ENCODE data around the gene TBC1D25. TPM values are rescaled to one million over a fixed set of nuclear protein-coding genes. Genes with fewer than 3 reads are reported as not detected.

The TBC1D25 gene
- total RNA-seq, 1 experiment from 2014 or later = 7.5 TPM

DNA sequence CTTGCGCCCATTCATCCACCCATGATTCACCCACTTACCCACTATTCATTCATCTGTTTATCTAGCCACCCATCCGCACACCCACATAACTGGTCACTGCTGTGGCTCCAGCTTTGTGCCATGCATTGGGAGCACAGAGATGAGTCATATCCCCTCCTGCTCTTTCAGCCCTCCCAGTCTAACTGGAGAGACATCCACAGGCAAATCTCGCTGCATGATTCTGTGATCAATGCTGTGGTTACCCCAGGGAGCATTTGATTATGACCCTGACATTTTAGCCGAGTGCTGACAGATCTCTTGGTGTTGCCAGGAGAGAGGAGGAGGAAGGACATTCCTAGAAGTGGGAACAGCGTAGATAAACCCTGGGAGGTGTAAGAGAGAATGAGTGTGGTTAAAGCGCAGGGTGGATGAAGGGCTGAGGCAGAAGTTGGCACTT, 41.1 kb upstream of the TBC1D25 start (continued):
- TF ChIP-seq, protein P1, sequence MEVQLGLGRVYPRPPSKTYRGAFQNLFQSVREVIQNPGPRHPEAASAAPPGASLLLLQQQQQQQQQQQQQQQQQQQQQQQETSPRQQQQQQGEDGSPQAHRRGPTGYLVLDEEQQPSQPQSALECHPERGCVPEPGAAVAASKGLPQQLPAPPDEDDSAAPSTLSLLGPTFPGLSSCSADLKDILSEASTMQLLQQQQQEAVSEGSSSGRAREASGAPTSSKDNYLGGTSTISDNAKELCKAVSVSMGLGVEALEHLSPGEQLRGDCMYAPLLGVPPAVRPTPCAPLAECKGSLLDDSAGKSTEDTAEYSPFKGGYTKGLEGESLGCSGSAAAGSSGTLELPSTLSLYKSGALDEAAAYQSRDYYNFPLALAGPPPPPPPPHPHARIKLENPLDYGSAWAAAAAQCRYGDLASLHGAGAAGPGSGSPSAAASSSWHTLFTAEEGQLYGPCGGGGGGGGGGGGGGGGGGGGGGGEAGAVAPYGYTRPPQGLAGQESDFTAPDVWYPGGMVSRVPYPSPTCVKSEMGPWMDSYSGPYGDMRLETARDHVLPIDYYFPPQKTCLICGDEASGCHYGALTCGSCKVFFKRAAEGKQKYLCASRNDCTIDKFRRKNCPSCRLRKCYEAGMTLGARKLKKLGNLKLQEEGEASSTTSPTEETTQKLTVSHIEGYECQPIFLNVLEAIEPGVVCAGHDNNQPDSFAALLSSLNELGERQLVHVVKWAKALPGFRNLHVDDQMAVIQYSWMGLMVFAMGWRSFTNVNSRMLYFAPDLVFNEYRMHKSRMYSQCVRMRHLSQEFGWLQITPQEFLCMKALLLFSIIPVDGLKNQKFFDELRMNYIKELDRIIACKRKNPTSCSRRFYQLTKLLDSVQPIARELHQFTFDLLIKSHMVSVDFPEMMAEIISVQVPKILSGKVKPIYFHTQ (CRISPR knock-in tag; IDR thresholded peaks at IDR 0.05) = no peak
- TF ChIP-seq ZNF396 (CRISPR knock-in tag; IDR thresholded peaks at IDR 0.05; ENCODE audit: borderline replicate concordance) = no peak
- TF ChIP-seq, protein P2, sequence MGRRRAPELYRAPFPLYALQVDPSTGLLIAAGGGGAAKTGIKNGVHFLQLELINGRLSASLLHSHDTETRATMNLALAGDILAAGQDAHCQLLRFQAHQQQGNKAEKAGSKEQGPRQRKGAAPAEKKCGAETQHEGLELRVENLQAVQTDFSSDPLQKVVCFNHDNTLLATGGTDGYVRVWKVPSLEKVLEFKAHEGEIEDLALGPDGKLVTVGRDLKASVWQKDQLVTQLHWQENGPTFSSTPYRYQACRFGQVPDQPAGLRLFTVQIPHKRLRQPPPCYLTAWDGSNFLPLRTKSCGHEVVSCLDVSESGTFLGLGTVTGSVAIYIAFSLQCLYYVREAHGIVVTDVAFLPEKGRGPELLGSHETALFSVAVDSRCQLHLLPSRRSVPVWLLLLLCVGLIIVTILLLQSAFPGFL (CRISPR knock-in tag; IDR thresholded peaks at IDR 0.05; ENCODE audit: borderline replicate concordance) = no peak
- no peak for TF ChIP-seq SOX15 (CRISPR knock-in tag; IDR thresholded peaks at IDR 0.05)
- no peak for TF ChIP-seq JAZF1 (CRISPR knock-in tag; IDR thresholded peaks at IDR 0.05)
- no peak for TF ChIP-seq HMGA2 (CRISPR knock-in tag; IDR thresholded peaks at IDR 0.05)

DNA sequence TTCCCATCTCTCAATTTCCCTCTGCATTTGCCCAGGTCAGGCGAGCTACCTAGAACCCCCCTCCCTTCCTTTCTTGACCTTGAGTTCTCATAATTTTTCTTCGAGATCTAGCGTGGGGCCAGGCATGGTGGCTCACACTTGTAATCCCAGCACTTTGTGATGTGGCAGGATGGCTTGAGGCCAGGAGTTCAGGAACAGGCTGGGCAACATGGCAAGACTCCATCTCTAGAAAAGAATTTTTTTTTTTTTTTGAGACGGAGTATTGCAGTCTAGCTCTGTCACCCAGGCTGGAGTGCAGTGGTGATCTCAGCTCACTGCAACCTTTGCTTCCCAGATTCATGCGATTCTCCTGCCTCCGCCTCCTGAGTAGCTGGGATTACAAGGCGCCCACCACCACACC, 35.3 kb upstream of the TBC1D25 start:
- TF ChIP-seq FOXK1 (CRISPR knock-in tag; IDR thresholded peaks at IDR 0.05) (no peak), ZBTB21 (CRISPR knock-in tag; IDR thresholded peaks at IDR 0.05; ENCODE audit: borderline replicate concordance) (no peak), KAT7 (CRISPR knock-in tag; IDR thresholded peaks at IDR 0.05; ENCODE audit: borderline replicate concordance) (no peak)
- TF ChIP-seq, protein P1 (CRISPR knock-in tag; IDR thresholded peaks at IDR 0.05) = no peak
- DNase-seq (ENCODE audit: low spot score) (no peak), ATAC-seq (no peak)
- Mint-ChIP-seq H3K27me3 (ENCODE audit: low read depth) (no peaks in the 10 kb centered on the region; the same call in 1 of the 2 replicates), H3K27ac (no peak overlapping the region), H3K36me3 (no peaks in the 10 kb centered on the region), H3K4me1 (no peaks in the 10 kb centered on the region), H3K4me3 (no peak overlapping the region), H3K9me3 (no peaks in the 10 kb centered on the region)
- POLR2A ChIA-PET = no interaction called here
- CTCF ChIA-PET = interaction anchor here (1.2 kb wide), 1 partner anchor 10 kb away, joined by 5 read pairs; no protein-coding TSS in a partner anchor

DNA sequence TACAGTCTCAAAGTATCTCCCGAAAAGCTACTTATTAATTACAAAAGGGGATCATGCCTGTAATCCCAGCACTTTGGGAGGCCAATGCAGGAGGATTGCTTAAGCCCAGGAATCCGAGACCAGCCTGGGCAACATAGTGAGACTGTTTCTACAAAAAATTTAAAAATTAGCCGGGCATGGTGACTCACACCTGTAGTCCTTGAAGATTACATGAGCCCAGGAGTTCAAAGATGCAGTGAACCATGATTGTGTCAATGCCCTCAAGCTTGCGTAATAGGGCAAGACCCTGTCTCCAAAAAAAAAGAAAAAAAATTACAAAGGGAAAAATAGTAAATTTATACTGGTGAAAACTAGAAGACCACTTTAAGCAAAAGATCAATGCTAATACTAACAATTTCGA, 34.0 kb upstream of the TBC1D25 start:
- Mint-ChIP-seq H3K4me3 (no peak overlapping the region), H3K9me3 (no peaks in the 10 kb centered on the region), H3K36me3 (no peaks in the 10 kb centered on the region), H3K27me3 (ENCODE audit: low read depth) (no peaks in the 10 kb centered on the region; the same call in none of the 2 replicates), H3K4me1 (peaks cover 7% of the 10 kb centered on the region), H3K27ac (no peak overlapping the region)
- ATAC-seq (no peak), DNase-seq (ENCODE audit: low spot score) (no peak)
- ChIA-PET POLR2A (no interaction called here), CTCF (no interaction called here)
- TF ChIP-seq TP53 (CRISPR knock-in tag; IDR thresholded peaks at IDR 0.05) (no peak), NFE2L1 (CRISPR knock-in tag; IDR thresholded peaks at IDR 0.05) (no peak), TEAD4 (CRISPR knock-in tag; IDR thresholded peaks at IDR 0.05) (no peak), ZNF121 (CRISPR knock-in tag; IDR thresholded peaks at IDR 0.05) (no peak), HMGA2 (CRISPR knock-in tag; IDR thresholded peaks at IDR 0.05) (no peak), OVOL2 (CRISPR knock-in tag; IDR thresholded peaks at IDR 0.05; ENCODE audit: borderline replicate concordance) (no peak), ETV6 (CRISPR knock-in tag; IDR thresholded peaks at IDR 0.05) (no peak), ATF1 (CRISPR knock-in tag; IDR thresholded peaks at IDR 0.05) (no peak)
- TF ChIP-seq, protein P3, sequence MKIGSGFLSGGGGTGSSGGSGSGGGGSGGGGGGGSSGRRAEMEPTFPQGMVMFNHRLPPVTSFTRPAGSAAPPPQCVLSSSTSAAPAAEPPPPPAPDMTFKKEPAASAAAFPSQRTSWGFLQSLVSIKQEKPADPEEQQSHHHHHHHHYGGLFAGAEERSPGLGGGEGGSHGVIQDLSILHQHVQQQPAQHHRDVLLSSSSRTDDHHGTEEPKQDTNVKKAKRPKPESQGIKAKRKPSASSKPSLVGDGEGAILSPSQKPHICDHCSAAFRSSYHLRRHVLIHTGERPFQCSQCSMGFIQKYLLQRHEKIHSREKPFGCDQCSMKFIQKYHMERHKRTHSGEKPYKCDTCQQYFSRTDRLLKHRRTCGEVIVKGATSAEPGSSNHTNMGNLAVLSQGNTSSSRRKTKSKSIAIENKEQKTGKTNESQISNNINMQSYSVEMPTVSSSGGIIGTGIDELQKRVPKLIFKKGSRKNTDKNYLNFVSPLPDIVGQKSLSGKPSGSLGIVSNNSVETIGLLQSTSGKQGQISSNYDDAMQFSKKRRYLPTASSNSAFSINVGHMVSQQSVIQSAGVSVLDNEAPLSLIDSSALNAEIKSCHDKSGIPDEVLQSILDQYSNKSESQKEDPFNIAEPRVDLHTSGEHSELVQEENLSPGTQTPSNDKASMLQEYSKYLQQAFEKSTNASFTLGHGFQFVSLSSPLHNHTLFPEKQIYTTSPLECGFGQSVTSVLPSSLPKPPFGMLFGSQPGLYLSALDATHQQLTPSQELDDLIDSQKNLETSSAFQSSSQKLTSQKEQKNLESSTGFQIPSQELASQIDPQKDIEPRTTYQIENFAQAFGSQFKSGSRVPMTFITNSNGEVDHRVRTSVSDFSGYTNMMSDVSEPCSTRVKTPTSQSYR (CRISPR knock-in tag; IDR thresholded peaks at IDR 0.05) = no peak
- TF ChIP-seq, protein P4, sequence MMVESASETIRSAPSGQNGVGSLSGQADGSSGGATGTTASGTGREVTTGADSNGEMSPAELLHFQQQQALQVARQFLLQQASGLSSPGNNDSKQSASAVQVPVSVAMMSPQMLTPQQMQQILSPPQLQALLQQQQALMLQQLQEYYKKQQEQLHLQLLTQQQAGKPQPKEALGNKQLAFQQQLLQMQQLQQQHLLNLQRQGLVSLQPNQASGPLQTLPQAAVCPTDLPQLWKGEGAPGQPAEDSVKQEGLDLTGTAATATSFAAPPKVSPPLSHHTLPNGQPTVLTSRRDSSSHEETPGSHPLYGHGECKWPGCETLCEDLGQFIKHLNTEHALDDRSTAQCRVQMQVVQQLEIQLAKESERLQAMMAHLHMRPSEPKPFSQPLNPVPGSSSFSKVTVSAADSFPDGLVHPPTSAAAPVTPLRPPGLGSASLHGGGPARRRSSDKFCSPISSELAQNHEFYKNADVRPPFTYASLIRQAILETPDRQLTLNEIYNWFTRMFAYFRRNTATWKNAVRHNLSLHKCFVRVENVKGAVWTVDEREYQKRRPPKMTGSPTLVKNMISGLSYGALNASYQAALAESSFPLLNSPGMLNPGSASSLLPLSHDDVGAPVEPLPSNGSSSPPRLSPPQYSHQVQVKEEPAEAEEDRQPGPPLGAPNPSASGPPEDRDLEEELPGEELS (CRISPR knock-in tag; IDR thresholded peaks at IDR 0.05) = no peak
- TF ChIP-seq, protein P5, sequence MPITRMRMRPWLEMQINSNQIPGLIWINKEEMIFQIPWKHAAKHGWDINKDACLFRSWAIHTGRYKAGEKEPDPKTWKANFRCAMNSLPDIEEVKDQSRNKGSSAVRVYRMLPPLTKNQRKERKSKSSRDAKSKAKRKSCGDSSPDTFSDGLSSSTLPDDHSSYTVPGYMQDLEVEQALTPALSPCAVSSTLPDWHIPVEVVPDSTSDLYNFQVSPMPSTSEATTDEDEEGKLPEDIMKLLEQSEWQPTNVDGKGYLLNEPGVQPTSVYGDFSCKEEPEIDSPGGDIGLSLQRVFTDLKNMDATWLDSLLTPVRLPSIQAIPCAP (CRISPR knock-in tag; IDR thresholded peaks at IDR 0.05) = no peak
- TF ChIP-seq, protein P6, sequence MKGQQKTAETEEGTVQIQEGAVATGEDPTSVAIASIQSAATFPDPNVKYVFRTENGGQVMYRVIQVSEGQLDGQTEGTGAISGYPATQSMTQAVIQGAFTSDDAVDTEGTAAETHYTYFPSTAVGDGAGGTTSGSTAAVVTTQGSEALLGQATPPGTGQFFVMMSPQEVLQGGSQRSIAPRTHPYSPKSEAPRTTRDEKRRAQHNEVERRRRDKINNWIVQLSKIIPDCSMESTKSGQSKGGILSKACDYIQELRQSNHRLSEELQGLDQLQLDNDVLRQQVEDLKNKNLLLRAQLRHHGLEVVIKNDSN (CRISPR knock-in tag; IDR thresholded peaks at IDR 0.05) = no peak
- TF ChIP-seq, protein P7, sequence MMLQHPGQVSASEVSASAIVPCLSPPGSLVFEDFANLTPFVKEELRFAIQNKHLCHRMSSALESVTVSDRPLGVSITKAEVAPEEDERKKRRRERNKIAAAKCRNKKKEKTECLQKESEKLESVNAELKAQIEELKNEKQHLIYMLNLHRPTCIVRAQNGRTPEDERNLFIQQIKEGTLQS (CRISPR knock-in tag; conservative IDR thresholded peaks at IDR 0.05) = no peak

All from WTC11 (cell line).